Left lobe of liver (tissue), 2 donors: Measurements from ENCODE around the gene SKOR2. TPM values are rescaled to one million over a fixed set of nuclear protein-coding genes. Genes with fewer than 3 reads are reported as not detected.
A peak's percentile ranks its signal among the peaks of the same experiment; 100 is the strongest.
"Not testable (repeated sequence)": the region's sequence is repeated elsewhere in the genome, so short reads cannot be mapped to it uniquely, and the experiment has no call there.

ENCODE experiments used
- ATAC-seq: fragments of 200-7000 bp; cut with Tn5 transposase; one replicate; pipeline ENCODE4 v1.9.1; 2020; ENCODE audit warnings: mild to moderate bottlenecking, moderate library complexity
- DNase-seq: peaks from one replicate; pipeline ENCODE4 v3.0.0-alpha.2; 2020; ENCODE audit warnings: low spot score
- total RNA-seq: library from RNA; stranded (reverse); gene quantifications from one replicate; pipeline ENCODE4 v1.2.1, GENCODE V29; 2021
- donor health status: DM: no; HTN: no; CAD: no; lungs with moderate emphysema.
- donor health status: DM: no; HTN: yes; CAD: no.

Gene SKOR2
- total RNA-seq, 1 donor from 2014 or later: not detected

DNA sequence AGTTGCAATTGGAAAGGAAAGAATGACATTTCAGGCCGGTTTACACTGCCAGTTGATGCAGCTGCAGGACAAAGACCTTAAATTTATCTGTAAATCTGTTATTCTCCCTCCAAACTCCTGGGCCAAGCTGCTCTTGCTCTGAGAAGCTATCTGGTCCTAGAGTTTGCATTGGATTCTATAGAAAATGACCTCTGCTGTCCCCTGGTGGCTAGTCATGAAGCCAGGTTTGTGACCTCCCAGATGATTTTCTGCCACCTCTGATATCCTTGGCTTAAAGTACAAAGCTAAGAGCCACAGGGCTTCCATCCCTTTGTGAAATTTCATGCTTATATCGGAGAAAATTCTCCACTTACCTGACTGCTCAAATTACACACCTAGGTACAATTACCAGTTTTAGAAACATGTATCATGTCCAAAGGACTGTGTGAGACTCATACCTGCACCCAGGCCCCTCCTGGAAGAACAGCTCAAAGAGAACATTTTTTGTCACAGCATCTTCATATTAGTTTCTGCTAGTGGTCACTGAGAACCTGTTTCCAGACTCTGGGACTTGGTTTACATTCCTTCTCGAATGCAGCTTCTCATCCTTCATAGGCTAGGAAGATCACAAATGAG is 46.4 kb downstream of the SKOR2 start:
- ATAC-seq: peak; percentile 90
- no peak for DNase-seq

- ATAC-seq: no peak
- no peak for DNase-seq
Measured at GRCh38 chr18:47203626-47204464, 47.6 kb downstream of the SKOR2 start.

- not testable (repeated sequence) for DNase-seq, ATAC-seq
Measured at GRCh38 chr18:47195961-47196360, 55.5 kb downstream of the SKOR2 start.

GRCh38 chr18:47191961-47192360 is 59.5 kb downstream of the SKOR2 start:
- ATAC-seq: no peak
- no peak for DNase-seq

DNA sequence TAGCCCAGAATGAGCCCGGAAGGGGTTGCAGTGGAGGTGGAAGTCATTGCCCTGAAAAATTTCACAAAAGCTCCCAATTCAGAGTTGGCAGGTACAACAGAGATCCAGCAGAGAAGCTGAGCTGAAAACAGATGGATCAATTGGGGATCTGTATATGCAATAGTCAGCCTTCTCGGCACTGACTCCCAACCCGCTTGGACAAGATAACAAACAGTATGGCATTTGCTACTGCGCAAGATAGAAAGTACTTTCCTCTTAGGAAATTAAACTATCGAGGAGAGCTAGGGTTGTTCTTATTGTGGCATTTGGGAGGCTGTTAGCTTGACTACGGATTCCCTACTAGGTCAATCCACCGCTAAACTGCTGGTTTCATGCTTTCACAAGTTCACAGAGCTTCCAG is 63.7 kb downstream of the SKOR2 start:
- ATAC-seq (no peak), DNase-seq (no peak)

GRCh38 chr18:47184419-47185050 is 66.9 kb downstream of the SKOR2 start:
- DNase-seq (no peak), ATAC-seq (no peak)

- not testable (repeated sequence) for DNase-seq
Measured at GRCh38 chr18:47182156-47182555, 69.3 kb downstream of the SKOR2 start.

GRCh38 chr18:47180765-47181164 is 70.7 kb downstream of the SKOR2 start:
- ATAC-seq: no peak
- no peak for DNase-seq

More at GRCh38 chr18:47182156-47182555, 69.3 kb downstream of the SKOR2 start:
- ATAC-seq: not testable (repeated sequence)

DNA sequence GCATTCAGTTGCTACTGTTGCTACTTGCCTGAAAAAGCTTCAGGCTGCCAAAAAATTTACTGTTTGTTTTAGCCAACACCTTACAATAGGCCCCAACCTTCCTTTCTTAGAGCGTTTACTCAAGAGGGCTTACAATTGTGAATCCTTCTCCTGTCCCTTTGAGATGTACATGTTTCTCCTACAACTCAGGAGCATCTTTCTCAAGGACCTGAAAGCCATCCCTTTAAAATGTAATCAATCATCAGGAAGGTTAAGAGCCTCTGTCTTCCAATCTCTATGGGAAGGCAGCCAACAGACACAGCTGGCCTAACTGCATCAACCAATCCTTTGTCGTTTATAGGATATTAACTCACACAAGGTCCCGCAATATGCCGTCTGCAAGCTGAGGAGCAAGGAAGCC is 71.9 kb downstream of the SKOR2 start:
- ATAC-seq (no peak), DNase-seq (no peak)

DNA sequence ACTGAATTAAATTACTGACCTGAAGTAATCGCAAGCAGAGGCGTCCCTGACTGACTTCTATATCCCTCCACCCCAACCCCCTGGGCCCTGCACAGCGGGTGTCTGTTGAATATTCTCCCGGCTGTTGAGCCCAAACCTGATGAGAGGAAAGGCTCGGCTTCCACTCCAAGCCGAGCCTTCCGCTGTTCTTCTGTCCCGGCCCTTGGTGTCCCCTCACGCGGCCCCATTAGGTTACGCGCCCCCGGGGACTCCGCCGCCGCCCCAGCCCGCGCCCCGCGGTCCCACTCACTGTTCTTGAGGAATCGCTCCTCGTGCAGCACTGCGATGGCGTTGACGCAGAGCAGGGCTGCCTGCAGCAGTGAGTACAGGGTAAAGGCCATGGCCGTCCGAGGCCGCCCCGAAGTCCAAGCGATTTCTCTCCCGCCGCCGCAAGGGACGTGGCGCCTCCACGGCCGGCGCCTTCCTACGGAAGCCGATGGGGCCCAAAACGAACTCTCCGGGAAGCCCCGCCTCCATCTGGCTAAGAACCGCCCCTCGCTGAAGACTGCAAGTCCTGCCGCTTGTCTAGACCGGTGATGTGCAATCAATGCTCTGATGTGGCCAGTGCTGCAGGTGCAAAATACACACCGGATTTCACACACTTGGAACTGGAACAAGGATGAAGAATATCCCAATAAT is 75.4 kb downstream of the SKOR2 start, which contains the start of gene IER3IP1:
Gene IER3IP1 (minus strand): TSS at position 467 of the 678 bp plus-strand sequence. CDS start 87 bp downstream, at position 380.
- peak; percentile 98 for ATAC-seq

GRCh38 chr18:47175283-47175897 is 76.1 kb downstream of the SKOR2 start:
- DNase-seq (no peak), ATAC-seq (peak; percentile 29)

More for the DNA sequence above, 75.4 kb downstream of the SKOR2 start, which contains the start of gene IER3IP1:
- peak; percentile 94 for DNase-seq

DNA sequence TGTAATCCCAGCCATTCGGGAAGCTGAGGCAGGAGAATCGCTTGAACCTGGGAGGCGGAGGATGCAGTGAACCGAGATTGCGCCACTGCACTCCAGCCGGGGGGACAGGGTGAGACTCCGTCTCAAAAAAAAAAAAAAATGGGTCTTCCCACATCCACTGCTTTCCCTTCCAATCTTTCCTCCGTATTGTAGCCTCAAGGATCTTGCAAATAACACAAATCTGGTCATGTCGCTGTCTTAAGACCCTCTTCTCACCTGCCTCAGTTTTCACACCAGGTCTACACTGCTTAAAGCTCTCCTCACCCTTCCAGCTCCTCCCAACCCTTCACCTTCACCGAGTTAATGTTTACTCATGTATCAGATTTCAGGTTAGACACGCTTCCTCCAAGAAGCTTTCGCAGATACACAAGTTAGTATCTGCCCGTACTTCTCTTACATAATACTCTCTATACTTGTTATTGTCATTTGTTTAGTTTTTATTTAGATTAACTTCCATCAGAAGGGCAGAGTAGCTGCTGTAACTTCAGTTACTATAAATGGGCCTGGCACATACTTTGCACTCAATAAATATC is 76.8 kb downstream of the SKOR2 start:
- DNase-seq (no peak), ATAC-seq (no peak)

DNA sequence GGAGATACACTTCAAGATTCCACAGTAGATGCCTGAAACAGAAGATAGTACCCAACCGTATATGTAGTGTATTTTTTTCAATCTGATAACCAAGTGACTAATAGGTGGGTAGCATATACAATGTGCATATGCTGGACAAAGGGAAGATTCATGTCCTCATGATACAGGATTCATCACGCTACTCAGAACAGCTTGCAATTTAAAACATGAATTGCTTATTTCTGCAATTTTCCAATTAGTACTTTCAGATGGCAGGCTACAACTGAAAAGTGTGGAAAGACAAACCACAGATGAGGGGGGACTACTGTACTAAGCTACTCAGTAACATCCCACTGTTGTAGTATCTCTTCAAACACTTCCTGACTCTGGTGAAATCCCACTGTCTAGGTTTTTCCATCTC is 79.0 kb downstream of the SKOR2 start:
- ATAC-seq: no peak
- DNase-seq: no peak

GRCh38 chr18:47168913-47169312 is 82.5 kb downstream of the SKOR2 start:
- DNase-seq (no peak), ATAC-seq (no peak)

DNA sequence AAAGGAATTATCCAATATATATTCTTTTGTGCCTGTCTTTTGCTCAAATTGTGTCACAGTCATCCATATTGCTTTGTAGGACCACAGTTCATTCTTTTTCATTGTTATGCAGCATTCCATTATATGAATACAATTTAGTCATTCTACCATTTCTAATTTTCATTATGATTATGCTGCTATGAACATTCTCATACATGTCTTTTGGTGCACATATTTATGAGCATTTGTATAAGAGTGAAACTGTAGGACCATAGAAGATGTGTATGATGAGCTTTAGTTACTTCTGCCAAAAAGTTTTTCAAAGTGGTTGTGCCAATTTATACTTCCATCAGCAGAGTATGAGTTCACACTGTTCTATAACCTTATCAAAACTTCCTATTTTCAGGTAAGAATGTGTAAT is 83.0 kb downstream of the SKOR2 start:
- no peak for DNase-seq
- no peak for ATAC-seq

- ATAC-seq: no peak
- DNase-seq: no peak
Measured at GRCh38 chr18:47166294-47166693, 85.2 kb downstream of the SKOR2 start.

GRCh38 chr18:47163241-47163640 is 88.2 kb downstream of the SKOR2 start:
- DNase-seq (no peak), ATAC-seq (no peak)

GRCh38 chr18:47160256-47160655 is 91.2 kb downstream of the SKOR2 start:
- ATAC-seq (no peak), DNase-seq (no peak)

GRCh38 chr18:47158404-47158803 is 93.1 kb downstream of the SKOR2 start:
- ATAC-seq, DNase-seq: not testable (repeated sequence)
